Ishikawa (cell line): ENCODE data around the gene COPS4.

Source experiments
- EGR1 ChIP-seq: IDR thresholded peaks from 2 replicates; pipeline ENCODE4 v1.6.1; 2012
- EP300 ChIP-seq: IDR thresholded peaks from 2 replicates; pipeline ENCODE4 v1.6.1; 2012; ENCODE audit warnings: borderline replicate concordance
- RAD21 ChIP-seq: IDR thresholded peaks from 2 replicates; pipeline ENCODE4 v1.6.1; 2012; ENCODE audit warnings: low read depth
- TAF1 ChIP-seq: IDR thresholded peaks from 2 replicates; pipeline ENCODE4 v1.6.1; 2012; ENCODE audit warnings: low read depth, mild to moderate bottlenecking
- YY1 ChIP-seq: IDR thresholded peaks from 2 replicates; pipeline ENCODE4 v1.6.1; 2012; ENCODE audit warnings: low read depth
- TF ChIP-seq, protein P1 (sequence below): IDR thresholded peaks from 2 replicates; pipeline ENCODE4 v1.6.1; 2012
- TF ChIP-seq, protein P2 (sequence below): IDR thresholded peaks from 2 replicates; pipeline ENCODE4 v1.6.1; 2012; ENCODE audit warnings: low read depth, mild to moderate bottlenecking

DNA sequence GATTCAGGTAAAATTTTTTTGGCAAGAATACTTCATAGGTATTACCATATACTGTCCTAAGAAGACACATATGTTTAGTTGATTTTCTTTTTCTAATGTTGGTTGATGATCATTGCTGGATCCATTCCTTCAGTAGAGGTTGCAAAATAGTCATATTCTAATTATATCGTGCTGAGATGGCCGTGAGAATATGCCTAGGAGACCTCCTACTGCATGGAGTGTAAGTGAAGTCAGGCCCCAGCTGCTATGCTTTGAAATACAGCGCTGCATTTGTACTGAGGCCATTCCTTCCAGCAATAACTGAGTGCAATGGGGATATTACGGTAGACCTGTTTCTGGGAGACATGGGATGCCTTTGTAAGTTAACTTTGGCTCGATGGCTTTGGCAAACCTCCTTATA, 86.3 kb downstream of the COPS4 start:
- TF ChIP-seq, protein P1, sequence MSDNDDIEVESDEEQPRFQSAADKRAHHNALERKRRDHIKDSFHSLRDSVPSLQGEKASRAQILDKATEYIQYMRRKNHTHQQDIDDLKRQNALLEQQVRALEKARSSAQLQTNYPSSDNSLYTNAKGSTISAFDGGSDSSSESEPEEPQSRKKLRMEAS = no peak
- no peak for TF ChIP-seq YY1
- no peak for TF ChIP-seq EGR1
- TF ChIP-seq RAD21 = no peak
- no peak for TF ChIP-seq EP300
- TF ChIP-seq TAF1 = no peak
- TF ChIP-seq, protein P2, sequence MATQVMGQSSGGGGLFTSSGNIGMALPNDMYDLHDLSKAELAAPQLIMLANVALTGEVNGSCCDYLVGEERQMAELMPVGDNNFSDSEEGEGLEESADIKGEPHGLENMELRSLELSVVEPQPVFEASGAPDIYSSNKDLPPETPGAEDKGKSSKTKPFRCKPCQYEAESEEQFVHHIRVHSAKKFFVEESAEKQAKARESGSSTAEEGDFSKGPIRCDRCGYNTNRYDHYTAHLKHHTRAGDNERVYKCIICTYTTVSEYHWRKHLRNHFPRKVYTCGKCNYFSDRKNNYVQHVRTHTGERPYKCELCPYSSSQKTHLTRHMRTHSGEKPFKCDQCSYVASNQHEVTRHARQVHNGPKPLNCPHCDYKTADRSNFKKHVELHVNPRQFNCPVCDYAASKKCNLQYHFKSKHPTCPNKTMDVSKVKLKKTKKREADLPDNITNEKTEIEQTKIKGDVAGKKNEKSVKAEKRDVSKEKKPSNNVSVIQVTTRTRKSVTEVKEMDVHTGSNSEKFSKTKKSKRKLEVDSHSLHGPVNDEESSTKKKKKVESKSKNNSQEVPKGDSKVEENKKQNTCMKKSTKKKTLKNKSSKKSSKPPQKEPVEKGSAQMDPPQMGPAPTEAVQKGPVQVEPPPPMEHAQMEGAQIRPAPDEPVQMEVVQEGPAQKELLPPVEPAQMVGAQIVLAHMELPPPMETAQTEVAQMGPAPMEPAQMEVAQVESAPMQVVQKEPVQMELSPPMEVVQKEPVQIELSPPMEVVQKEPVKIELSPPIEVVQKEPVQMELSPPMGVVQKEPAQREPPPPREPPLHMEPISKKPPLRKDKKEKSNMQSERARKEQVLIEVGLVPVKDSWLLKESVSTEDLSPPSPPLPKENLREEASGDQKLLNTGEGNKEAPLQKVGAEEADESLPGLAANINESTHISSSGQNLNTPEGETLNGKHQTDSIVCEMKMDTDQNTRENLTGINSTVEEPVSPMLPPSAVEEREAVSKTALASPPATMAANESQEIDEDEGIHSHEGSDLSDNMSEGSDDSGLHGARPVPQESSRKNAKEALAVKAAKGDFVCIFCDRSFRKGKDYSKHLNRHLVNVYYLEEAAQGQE = no peak
